HUES48 (cell line): Measurements from ENCODE around the gene ARX.
A peak's percentile ranks its signal among the peaks of the same experiment; 100 is the strongest.

Experiments
- H3K27ac ChIP-seq: one replicate; pipeline ENCODE4 v1.7.0; 2013; ENCODE audit warnings: low read depth, low read length, inconsistent platforms
- H3K27me3 ChIP-seq: 2 replicates; pipeline ENCODE4 v1.6.1; 2013; ENCODE audit warnings: mild to moderate bottlenecking, low read length; ENCODE audit not compliant: control insufficient read depth, insufficient read depth
- H3K36me3 ChIP-seq: 2 replicates; pipeline ENCODE4 v1.6.1; 2013; ENCODE audit warnings: low read length; ENCODE audit not compliant: control insufficient read depth, insufficient read depth
- H3K4me1 ChIP-seq: 2 replicates; pipeline ENCODE4 v1.6.1; 2013; ENCODE audit warnings: mild to moderate bottlenecking, low read length; ENCODE audit not compliant: control insufficient read depth, insufficient read depth
- H3K4me3 ChIP-seq: 2 replicates; pipeline ENCODE4 v1.5.1; 2013; ENCODE audit warnings: mild to moderate bottlenecking, low read depth, low read length
- H3K9ac ChIP-seq: 2 replicates; pipeline ENCODE4 v1.6.1; 2013; ENCODE audit warnings: mild to moderate bottlenecking, low read depth, low read length, moderate library complexity
- H3K9me3 ChIP-seq: 2 replicates; pipeline ENCODE4 v1.6.1; 2013; ENCODE audit warnings: low read length; ENCODE audit not compliant: control insufficient read depth, insufficient read depth

The ARX gene

DNA sequence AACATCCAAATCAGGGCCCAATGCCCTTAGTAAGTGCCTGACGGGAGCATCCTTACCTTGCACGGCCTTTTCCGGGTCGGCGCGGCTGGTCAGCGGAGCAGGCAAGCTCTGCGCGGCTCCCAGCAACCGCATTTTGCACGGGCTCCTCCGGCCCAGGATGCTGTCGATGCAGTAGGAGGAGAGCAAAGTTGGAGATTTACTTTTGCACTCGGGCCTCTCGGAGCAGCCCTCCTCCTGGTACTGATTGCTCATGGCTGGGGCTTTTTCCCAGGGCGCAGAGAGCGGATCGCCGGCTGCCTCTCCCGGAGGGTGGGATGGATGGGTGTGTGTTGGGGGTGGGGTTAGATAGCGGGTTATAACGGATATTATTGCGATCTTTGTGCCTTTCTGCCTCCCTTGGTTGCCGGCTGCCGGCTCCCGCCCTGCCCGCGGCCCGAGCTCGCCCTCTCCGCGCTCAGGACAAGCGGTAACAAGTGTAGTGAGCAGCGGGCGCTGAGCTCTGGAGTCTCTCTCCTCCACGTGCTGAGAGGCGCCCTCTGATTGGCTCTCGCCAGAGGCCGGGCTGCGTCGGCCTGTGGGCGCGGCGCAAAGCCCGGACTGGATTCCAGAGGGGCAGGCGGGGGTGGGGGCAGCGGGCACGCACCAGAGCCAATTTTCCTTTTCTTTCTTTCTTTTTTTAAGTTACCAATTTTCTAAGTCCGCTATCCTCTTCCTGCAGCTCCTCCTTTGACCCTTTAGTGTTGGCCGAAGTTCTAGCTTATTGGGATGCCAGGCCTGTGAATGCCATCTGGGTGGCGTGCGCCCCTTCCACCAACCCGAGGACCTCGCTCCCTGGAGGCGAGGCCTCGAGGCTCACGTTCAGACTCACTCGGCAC is at the start of gene ARX:
TSS of gene ARX (minus strand) at position 480 of the 875 bp plus-strand sequence. CDS start at position 252, 228 bp downstream.
- Histone ChIP-seq H3K4me3 (peak within 1 kb of the TSS; percentile 54), H3K27me3 (peaks cover 98% of the 10 kb centered on the region), H3K36me3 (no peaks in the 10 kb centered on the region), H3K9ac (no peak within 1 kb of the TSS), H3K27ac (no peak within 1 kb of the TSS), H3K4me1 (peaks cover 80% of the 10 kb centered on the region), H3K9me3 (no peaks in the 10 kb centered on the region)

- no peak overlapping the region for H3K9ac ChIP-seq
These were observed 43.5 kb upstream of the ARX start for GRCh38 chrX:25059273-25059672.

GRCh38 chrX:25052798-25053534 is 37.2 kb upstream of the ARX start:
- H3K9me3 ChIP-seq, result no peaks in the 10 kb centered on the region
- H3K27me3 ChIP-seq, result no peaks in the 10 kb centered on the region
- no peak overlapping the region for H3K4me3 ChIP-seq
- peaks cover 51% of the 10 kb centered on the region for H3K4me1 ChIP-seq
- H3K36me3 ChIP-seq, result no peaks in the 10 kb centered on the region
- no peak overlapping the region for H3K27ac ChIP-seq
- H3K9ac ChIP-seq, result peak overlapping the region; percentile 31; the same call in 1 of the 2 replicates

More at GRCh38 chrX:25059273-25059672, 43.5 kb upstream of the ARX start:
- no peak overlapping the region for H3K4me3 ChIP-seq
- H3K9me3 ChIP-seq, result no peaks in the 10 kb centered on the region
- no peak overlapping the region for H3K27ac ChIP-seq
- 0 out of 2 replicates have a peak, but pooled peaks cover 5% of the 10 kb centered on the region for H3K4me1 ChIP-seq
- H3K27me3 ChIP-seq, result no peaks in the 10 kb centered on the region
- H3K36me3 ChIP-seq, result no peaks in the 10 kb centered on the region

DNA sequence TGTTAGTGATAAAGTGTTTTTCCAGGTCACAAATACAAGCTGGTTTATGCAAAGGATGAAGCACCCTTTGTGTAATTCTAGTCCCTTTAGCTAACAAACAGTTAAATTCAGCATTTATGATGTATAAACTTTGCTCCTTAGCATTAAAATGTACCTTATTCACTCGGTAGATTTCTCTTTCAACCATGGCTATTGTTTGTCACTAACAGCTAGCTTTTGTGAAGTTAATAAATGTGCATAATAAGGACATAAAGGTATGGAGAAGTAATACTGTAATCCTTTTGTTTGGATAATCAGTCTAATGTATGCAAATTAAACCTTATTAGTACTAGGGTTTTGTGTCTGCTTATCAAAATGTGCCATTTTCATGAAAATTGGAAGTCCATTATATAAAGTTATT is 34.2 kb upstream of the ARX start:
- Histone ChIP-seq H3K9me3 (no peaks in the 10 kb centered on the region), H3K4me1 (peaks cover 60% of the 10 kb centered on the region), H3K27me3 (no peaks in the 10 kb centered on the region), H3K27ac (peak overlapping the region; percentile 61), H3K9ac (no peak overlapping the region), H3K4me3 (peak overlapping the region; percentile 18; the same call in 1 of the 2 replicates), H3K36me3 (no peaks in the 10 kb centered on the region)

- H3K4me1 ChIP-seq, result peaks cover 60% of the 10 kb centered on the region
- no peaks in the 10 kb centered on the region for H3K9me3 ChIP-seq
- H3K36me3 ChIP-seq, result no peaks in the 10 kb centered on the region
- H3K9ac ChIP-seq, result peak overlapping the region; percentile 5; the same call in 1 of the 2 replicates
- H3K4me3 ChIP-seq, result no peak overlapping the region; the same call in 1 of the 2 replicates
- no peaks in the 10 kb centered on the region for H3K27me3 ChIP-seq
- peak overlapping the region; percentile 13 for H3K27ac ChIP-seq
These were observed 33.6 kb upstream of the ARX start for GRCh38 chrX:25049357-25049756.

GRCh38 chrX:25048178-25048577 is 32.4 kb upstream of the ARX start:
- Histone ChIP-seq H3K27ac (no peak overlapping the region), H3K27me3 (no peaks in the 10 kb centered on the region), H3K9ac (no peak overlapping the region), H3K36me3 (no peaks in the 10 kb centered on the region), H3K4me1 (peaks cover 54% of the 10 kb centered on the region), H3K9me3 (no peaks in the 10 kb centered on the region), H3K4me3 (no peak overlapping the region)

- Histone ChIP-seq H3K27me3 (no peaks in the 10 kb centered on the region), H3K27ac (no peak overlapping the region), H3K4me3 (no peak overlapping the region), H3K9ac (no peak overlapping the region), H3K4me1 (peaks cover 11% of the 10 kb centered on the region), H3K36me3 (no peaks in the 10 kb centered on the region), H3K9me3 (no peaks in the 10 kb centered on the region)
These were observed 27.4 kb upstream of the ARX start for GRCh38 chrX:25043192-25043591.

DNA sequence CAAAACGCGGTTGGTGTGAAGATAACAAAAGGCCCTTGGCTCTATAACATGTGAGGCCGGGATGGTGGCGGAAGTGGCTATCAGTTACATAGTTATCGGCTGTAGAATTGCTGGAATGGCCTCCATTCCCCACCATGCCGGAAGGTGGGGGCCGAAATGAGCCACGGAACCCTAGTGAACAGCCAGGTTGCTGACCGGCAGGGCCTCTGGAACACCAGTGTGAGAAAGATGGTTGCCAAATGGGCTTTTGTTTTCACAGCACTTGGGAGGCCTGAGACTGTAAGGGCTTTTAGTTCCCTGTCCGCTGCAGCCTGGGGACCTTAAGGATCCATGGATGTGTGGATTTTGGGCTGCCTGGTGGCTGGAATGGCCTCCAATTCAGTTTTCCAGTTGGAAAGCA is 23.3 kb upstream of the ARX start:
- no peak overlapping the region for H3K9ac ChIP-seq
- no peaks in the 10 kb centered on the region for H3K9me3 ChIP-seq
- H3K4me1 ChIP-seq, result no peaks in the 10 kb centered on the region
- no peaks in the 10 kb centered on the region for H3K36me3 ChIP-seq
- no peak overlapping the region for H3K27ac ChIP-seq
- H3K4me3 ChIP-seq, result no peak overlapping the region
- no peaks in the 10 kb centered on the region for H3K27me3 ChIP-seq

DNA sequence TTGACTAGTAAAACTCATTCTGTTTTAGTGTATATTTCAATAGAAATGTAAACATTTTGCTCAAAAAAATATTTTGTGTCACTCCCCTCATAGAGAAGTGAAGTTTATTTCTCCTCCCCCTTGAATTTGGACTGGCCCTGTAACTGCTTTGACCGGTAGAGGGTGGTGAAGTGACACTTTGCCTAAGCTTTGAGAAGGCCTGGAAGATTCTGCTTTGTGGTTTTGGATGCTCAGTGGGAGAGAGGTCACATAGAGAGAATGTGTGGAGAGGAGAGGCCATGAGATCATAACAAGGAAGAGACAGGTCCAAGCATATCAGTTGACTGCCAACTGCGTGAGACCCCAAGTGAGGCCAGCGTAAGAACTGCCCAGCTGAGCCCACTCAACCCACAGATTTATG is 19.1 kb upstream of the ARX start:
- no peak overlapping the region for H3K27ac ChIP-seq
- H3K27me3 ChIP-seq, result no peaks in the 10 kb centered on the region
- H3K4me1 ChIP-seq, result no peaks in the 10 kb centered on the region
- H3K9me3 ChIP-seq, result no peaks in the 10 kb centered on the region
- no peaks in the 10 kb centered on the region for H3K36me3 ChIP-seq
- no peak overlapping the region for H3K9ac ChIP-seq
- H3K4me3 ChIP-seq, result no peak overlapping the region

GRCh38 chrX:25029288-25029825 is 13.6 kb upstream of the ARX start:
- Histone ChIP-seq H3K4me3 (no peak overlapping the region), H3K9me3 (no peaks in the 10 kb centered on the region), H3K27me3 (peaks cover 14% of the 10 kb centered on the region), H3K9ac (no peak overlapping the region), H3K36me3 (no peaks in the 10 kb centered on the region), H3K27ac (no peak overlapping the region), H3K4me1 (peaks cover 12% of the 10 kb centered on the region; the same call in 1 of the 2 replicates)
